Small intestine (tissue), 7 donors: ENCODE results near the gene BBX. TPM values are rescaled to one million over a fixed set of nuclear protein-coding genes. Genes with fewer than 3 reads are reported as not detected.

Source experiments
- DNase-seq, 2 donors: peaks; one replicate each; pipeline versions ENCODE4 v3.0.0 to v3.0.0-alpha.2; 2013
- FAIRE-seq: peaks from 2 replicates; lab custom pipeline; 2012; peaks lifted over from hg19 to GRCh38; lab: Jason Lieb, UNC
- H3K27ac ChIP-seq, 3 donors: one replicate each; pipeline ENCODE4 v1.5.1; 2013; ENCODE audit warnings: low read length in 2 of 3, mild to moderate bottlenecking in 2 of 3, control low read depth in 1 of 3, inconsistent platforms in 1 of 3, low read depth in 1 of 3, moderate library complexity in 1 of 3
- H3K27me3 ChIP-seq, 3 donors: one replicate each; pipeline ENCODE4 v1.6.1; 2013; ENCODE audit warnings: low read length in 3 of 3, inconsistent platforms in 1 of 3; ENCODE audit not compliant: control insufficient read depth in 3 of 3, insufficient read depth in 3 of 3
- H3K36me3 ChIP-seq, 3 donors: one replicate each; pipeline ENCODE4 v1.6.1; 2013; ENCODE audit warnings: low read length in 3 of 3, inconsistent platforms in 1 of 3, low read depth in 1 of 3, mild to moderate bottlenecking in 1 of 3, moderate library complexity in 1 of 3; ENCODE audit not compliant: control insufficient read depth in 3 of 3, insufficient read depth in 2 of 3
- H3K4me1 ChIP-seq, 3 donors: one replicate each; pipeline ENCODE4 v1.6.1; 2013; ENCODE audit warnings: low read length in 2 of 3, inconsistent platforms in 1 of 3, low read depth in 1 of 3, mild to moderate bottlenecking in 1 of 3, moderate library complexity in 1 of 3; ENCODE audit not compliant: control insufficient read depth in 3 of 3, insufficient read depth in 2 of 3
- H3K4me3 ChIP-seq, 3 donors: one replicate each; pipeline ENCODE4 v1.5.1; 2013; ENCODE audit warnings: low read length in 3 of 3, control low read depth in 1 of 3, inconsistent platforms in 1 of 3, low read depth in 1 of 3, mild to moderate bottlenecking in 1 of 3, moderate library complexity in 1 of 3
- H3K9me3 ChIP-seq, 2 donors: one replicate each; pipeline ENCODE4 v1.6.1; 2013; ENCODE audit warnings: low read depth in 1 of 2, low read length in 1 of 2; ENCODE audit not compliant: control insufficient read depth in 2 of 2, insufficient read depth in 1 of 2
- WGBS, 3 donors: extraction: QIAGEN DNeasy Blood & Tissue Kit; methylation state at CpG; one replicate each; pipeline ENCODE4 v1.1.7; 2013; 5-methylcytosine and 5-hydroxymethylcytosine counted together
- polyA plus RNA-seq, 4 donors: library from polyadenylated mRNA; stranded (reverse) in 3 of 4; unstranded in 1 of 4; fragments of 200-250 nt in 3 of 4; fragments of 120-200 nt in 1 of 4; gene quantifications; one replicate each; pipeline versions ENCODE4 v1.2.1 to v1.2.3, GENCODE V29; 2013
- donor health status: healthy with polysubstance abuse.
- donor health status: control.
- donor health status: control.
- donor health status: Bipolar disorder and iron deficiency.
- donor health status: healthy.

The BBX gene
- polyA plus RNA-seq, 4 donors: 3.5 to 33.6 (median 6.3) TPM

- FAIRE-seq: peak; percentile 59
Observed at GRCh38 chr3:107740992-107741896, 218.5 kb downstream of the BBX start.

DNA sequence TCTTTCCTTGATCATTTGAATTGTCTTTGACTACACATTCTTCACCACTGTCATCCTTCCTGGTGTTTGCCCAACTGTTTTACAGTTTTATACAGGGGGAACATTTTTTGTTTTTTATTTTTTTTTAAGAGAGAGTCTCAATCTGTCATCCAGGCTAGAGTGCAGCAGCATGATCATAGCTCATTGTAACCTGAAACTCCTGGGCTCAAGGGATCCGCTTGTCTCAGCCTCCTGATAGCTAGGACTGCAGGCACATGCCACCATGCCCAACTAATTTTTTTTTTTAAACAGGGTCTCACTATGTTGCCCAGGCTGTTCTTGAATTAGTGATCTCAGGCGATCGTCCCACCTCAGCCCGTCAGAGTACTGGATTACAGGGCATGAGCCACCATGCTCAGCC is 222.6 kb downstream of the BBX start:
- DNase-seq (no peak), FAIRE-seq (no peak)
- no peak overlapping the region for H3K27ac ChIP-seq
- no peaks in the 10 kb centered on the region for H3K4me1 ChIP-seq
- WGBS, 3 donors: 96 to 98% (median 97%) methylated on average over 4 of the region's 4 CpGs
- no peak overlapping the region for H3K4me3 ChIP-seq
- H3K9me3 ChIP-seq: no peaks in the 10 kb centered on the region
- no peaks in the 10 kb centered on the region for H3K27me3 ChIP-seq
- H3K36me3 ChIP-seq: peaks cover 0 to 5% (median 1%) of the 10 kb centered on the region in 3 donors

More at GRCh38 chr3:107740992-107741896, 218.5 kb downstream of the BBX start:
- Histone ChIP-seq H3K4me1 (no peaks in the 10 kb centered on the region), H3K27me3 (no peaks in the 10 kb centered on the region), H3K36me3 (peaks cover 0 to 6% (median 1%) of the 10 kb centered on the region in 3 donors), H3K4me3 (no peak overlapping the region), H3K27ac (no peak overlapping the region), H3K9me3 (no peaks in the 10 kb centered on the region)
- WGBS, 3 donors: 60 to 62% (median 60%) methylated on average over 6 of the region's 6 CpGs
- DNase-seq: peak; percentile 7 to 9

- Histone ChIP-seq H3K4me3 (no peak overlapping the region), H3K27me3 (no peaks in the 10 kb centered on the region), H3K36me3 (no peaks in the 10 kb centered on the region), H3K4me1 (peaks cover 0 to 4% (median 0%) of the 10 kb centered on the region in 3 donors), H3K27ac (no peak overlapping the region), H3K9me3 (no peaks in the 10 kb centered on the region)
- FAIRE-seq (peak; percentile 44), DNase-seq (peak; percentile 22 to 46)
- WGBS, 3 donors: 66 to 76% (median 76%) methylated on average over 3 of the region's 3 CpGs
Observed at GRCh38 chr3:107752202-107752990, 229.6 kb downstream of the BBX start.

DNA sequence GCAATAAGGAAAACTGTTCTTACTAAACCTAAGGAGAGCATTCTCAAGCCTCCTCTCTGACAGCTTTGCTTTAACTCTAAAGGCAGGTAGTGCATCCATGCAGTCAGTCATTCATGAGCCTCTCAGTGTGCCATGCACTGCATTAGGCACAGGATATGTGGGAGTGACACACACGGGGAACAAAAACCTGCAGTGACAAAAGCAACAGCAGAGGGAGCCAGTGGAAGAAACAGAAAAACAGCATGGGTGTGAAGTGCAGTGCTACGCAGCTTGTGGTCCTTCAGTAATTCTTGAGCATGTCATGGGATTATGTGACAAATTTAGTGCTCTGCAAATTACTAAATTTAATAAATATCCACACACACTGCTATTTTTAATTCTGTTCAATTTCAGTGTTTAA is 230.7 kb downstream of the BBX start:
- H3K4me1 ChIP-seq: peaks cover 0 to 4% (median 0%) of the 10 kb centered on the region in 3 donors
- no peaks in the 10 kb centered on the region for H3K27me3 ChIP-seq
- DNase-seq (peak; percentile 54 to 59), FAIRE-seq (no peak)
- peaks cover 0 to 2% (median 2%) of the 10 kb centered on the region in 3 donors for H3K36me3 ChIP-seq
- H3K4me3 ChIP-seq: no peak overlapping the region
- no peaks in the 10 kb centered on the region for H3K9me3 ChIP-seq
- WGBS, 3 donors: 36 to 44% (median 37%) methylated on average over 2 of the region's 2 CpGs
- H3K27ac ChIP-seq: no peak overlapping the region

- Histone ChIP-seq H3K9me3 (no peaks in the 10 kb centered on the region), H3K4me3 (no peak overlapping the region), H3K4me1 (peaks cover 0 to 4% (median 0%) of the 10 kb centered on the region in 3 donors), H3K27me3 (no peaks in the 10 kb centered on the region), H3K27ac (no peak overlapping the region), H3K36me3 (peaks cover 0 to 3% (median 2%) of the 10 kb centered on the region in 3 donors)
- no peak for FAIRE-seq
- 37 to 69% (median 61%) methylated on average over 4 of the region's 4 CpGs for WGBS, 3 donors
- DNase-seq: peak in 1 of 2 donors; percentile 8
Observed at GRCh38 chr3:107753976-107754375, 231.2 kb downstream of the BBX start.

- WGBS, 3 donors: 81 to 98% (median 86%) methylated on average over 2 of the region's 2 CpGs
- no peak overlapping the region for H3K27ac ChIP-seq
- DNase-seq (no peak), FAIRE-seq (no peak)
- H3K4me1 ChIP-seq: peaks cover 0 to 4% (median 0%) of the 10 kb centered on the region in 3 donors
- H3K36me3 ChIP-seq: peaks cover 0 to 3% (median 2%) of the 10 kb centered on the region in 3 donors
- H3K4me3 ChIP-seq: no peak overlapping the region
- H3K27me3 ChIP-seq: no peaks in the 10 kb centered on the region
- H3K9me3 ChIP-seq: no peaks in the 10 kb centered on the region
Observed at GRCh38 chr3:107756649-107757048, 233.9 kb downstream of the BBX start.

- DNase-seq: no peak
- peaks cover 0 to 4% (median 0%) of the 10 kb centered on the region in 3 donors for H3K4me1 ChIP-seq
- H3K4me3 ChIP-seq: no peak overlapping the region
- H3K27ac ChIP-seq: no peak overlapping the region
- no peaks in the 10 kb centered on the region for H3K9me3 ChIP-seq
- no peaks in the 10 kb centered on the region for H3K27me3 ChIP-seq
- WGBS, 3 donors: 90 to 98% (median 95%) methylated on average over 2 of the region's 2 CpGs
- FAIRE-seq: no peak
- peaks cover 0 to 3% (median 2%) of the 10 kb centered on the region in 3 donors for H3K36me3 ChIP-seq
Observed at GRCh38 chr3:107757140-107757539, 234.4 kb downstream of the BBX start.

- no peak for DNase-seq
- H3K4me1 ChIP-seq: no peaks in the 10 kb centered on the region
- H3K36me3 ChIP-seq: peaks cover 0 to 3% (median 2%) of the 10 kb centered on the region in 3 donors
- no peak overlapping the region for H3K27ac ChIP-seq
- no peaks in the 10 kb centered on the region for H3K27me3 ChIP-seq
- no peaks in the 10 kb centered on the region for H3K9me3 ChIP-seq
- FAIRE-seq: no peak
- no peak overlapping the region for H3K4me3 ChIP-seq
Observed at GRCh38 chr3:107760144-107760543, 237.4 kb downstream of the BBX start.
